Measurements from ENCODE around the gene SLC51B. TPM values are rescaled to one million over a fixed set of nuclear protein-coding genes. Genes with fewer than 3 reads are reported as not detected.
"Not testable (repeated sequence)": the region's sequence is repeated elsewhere in the genome, so short reads cannot be mapped to it uniquely, and the experiment has no call there.

Gene SLC51B
- polyA plus RNA-seq, 1 donor from 2014 or later, result not detected

GRCh38 chr15:65006876-65007275 lies 38.3 kb upstream of the SLC51B start:
- Histone ChIP-seq H3K9me3 (ENCODE audit: low read length) (no peaks in the 10 kb centered on the region), H3K79me2 (replicated peaks; ENCODE audit: insufficient read depth, low read length) (no peaks in the 10 kb centered on the region), H2AFZ (ENCODE audit: low read depth, low read length) (no peak overlapping the region), H3K4me2 (ENCODE audit: low read length) (no peak overlapping the region), H4K20me1 (ENCODE audit: insufficient read depth) (no peaks in the 10 kb centered on the region), H3K9me2 (ENCODE audit: insufficient read depth, low read length) (no peaks in the 10 kb centered on the region), H3K27me3 (ENCODE audit: insufficient read depth, low read depth, low read length) (no peaks in the 10 kb centered on the region), H3K4me3 (ENCODE audit: low read length) (no peak overlapping the region), H3F3A (ENCODE audit: insufficient read depth, low read length, poor library complexity, severe bottlenecking) (no peaks in the 10 kb centered on the region), H3K27ac (ENCODE audit: low read length) (no peak overlapping the region), H3K36me3 (ENCODE audit: insufficient read depth, low read length) (no peaks in the 10 kb centered on the region), H3K9ac (ENCODE audit: low read length) (no peak overlapping the region)
- no peak for TF ChIP-seq EP300 (conservative IDR thresholded peaks at IDR 0.05; ENCODE audit: poor library complexity, severe bottlenecking)
- TF ChIP-seq REST (IDR thresholded peaks at IDR 0.05; ENCODE audit: borderline replicate concordance), result no peak
- no peak for TF ChIP-seq SMC3 (conservative IDR thresholded peaks at IDR 0.05; ENCODE audit: poor library complexity)
- no peak for TF ChIP-seq CTCF (IDR thresholded peaks at IDR 0.05; ENCODE audit: poor library complexity, severe bottlenecking)
- no peak for TF ChIP-seq POLR2AphosphoS5 (IDR thresholded peaks at IDR 0.05)
- no peak for TF ChIP-seq EZH2 (IDR thresholded peaks at IDR 0.05; ENCODE audit: borderline replicate concordance, insufficient read depth, low read length, poor library complexity, severe bottlenecking)
- no peak for TF ChIP-seq RAD21 (conservative IDR thresholded peaks at IDR 0.05)

- Histone ChIP-seq H3K4me3 (ENCODE audit: low read length) (no peak overlapping the region), H3F3A (ENCODE audit: insufficient read depth, low read length, poor library complexity, severe bottlenecking) (no peaks in the 10 kb centered on the region), H3K36me3 (ENCODE audit: insufficient read depth, low read length) (no peaks in the 10 kb centered on the region), H2AFZ (ENCODE audit: low read depth, low read length) (no peak overlapping the region), H3K27ac (ENCODE audit: low read length) (no peak overlapping the region), H3K27me3 (ENCODE audit: insufficient read depth, low read depth, low read length) (no peaks in the 10 kb centered on the region), H3K9me2 (ENCODE audit: insufficient read depth, low read length) (no peaks in the 10 kb centered on the region), H3K9ac (ENCODE audit: low read length) (no peak overlapping the region), H3K4me2 (ENCODE audit: low read length) (no peak overlapping the region), H3K9me3 (ENCODE audit: low read length) (no peaks in the 10 kb centered on the region), H3K79me2 (replicated peaks; ENCODE audit: insufficient read depth, low read length) (no peaks in the 10 kb centered on the region), H4K20me1 (ENCODE audit: insufficient read depth) (no peaks in the 10 kb centered on the region)
- no peak for TF ChIP-seq MXI1 (conservative IDR thresholded peaks at IDR 0.05; ENCODE audit: poor library complexity, severe bottlenecking)
- TF ChIP-seq CTCF (IDR thresholded peaks at IDR 0.05; ENCODE audit: poor library complexity, severe bottlenecking), result peak; percentile 23
- no peak for TF ChIP-seq EP300 (conservative IDR thresholded peaks at IDR 0.05; ENCODE audit: poor library complexity, severe bottlenecking)
- no peak for TF ChIP-seq POLR2AphosphoS5 (IDR thresholded peaks at IDR 0.05)
- no peak for TF ChIP-seq SMC3 (conservative IDR thresholded peaks at IDR 0.05; ENCODE audit: poor library complexity)
These were observed 36.2 kb upstream of the SLC51B start for GRCh38 chr15:65008983-65009382.

GRCh38 chr15:65011198-65011597 lies 34.0 kb upstream of the SLC51B start:
- not testable (repeated sequence) for H3K4me3 ChIP-seq (ENCODE audit: low read length); H3K9me3 ChIP-seq (ENCODE audit: low read length); H3K27ac ChIP-seq (ENCODE audit: low read length); H3K9ac ChIP-seq (ENCODE audit: low read length); H3K9me2 ChIP-seq (ENCODE audit: insufficient read depth, low read length); H3K79me2 ChIP-seq (replicated peaks; ENCODE audit: insufficient read depth, low read length); H3K4me2 ChIP-seq (ENCODE audit: low read length); H2AFZ ChIP-seq (ENCODE audit: low read depth, low read length); H4K20me1 ChIP-seq (ENCODE audit: insufficient read depth); H3K27me3 ChIP-seq (ENCODE audit: insufficient read depth, low read depth, low read length); H3F3A ChIP-seq (ENCODE audit: insufficient read depth, low read length, poor library complexity, severe bottlenecking)
- peaks cover 10% of the 10 kb centered on the region for H3K36me3 ChIP-seq (ENCODE audit: insufficient read depth, low read length)

Measured in neural cell (in vitro differentiated cells).